Measurements from ENCODE around the gene MRPL24.

GRCh38 chr1:156766298-156767100, 25.6 kb upstream of the MRPL24 start:
- TF ChIP-seq CTCF (IDR thresholded peaks at IDR 0.05; ENCODE audit: insufficient read depth, low read length) (no peak), GABPA (IDR thresholded peaks at IDR 0.05; ENCODE audit: low read depth) (no peak)

Measured in HL-60 (cell line).